Cardiac fibroblast (primary cell): Measurements from ENCODE around the gene EEF1AKMT4.
A peak's percentile ranks its signal among the peaks of the same experiment; 100 is the strongest.

Source experiments
- DNase-seq, 2 donors: peaks; one replicate each; pipeline versions ENCODE4 v3.0.0 to v3.0.0-alpha.2; 2010; ENCODE audit warnings: low read depth in 2 of 2
- H3K4me3 ChIP-seq, 2 donors: replicated peaks in 1 of 2; 1 replicate in 1 of 2; 2 replicates in 1 of 2; pipeline ENCODE4 v1.5.1; 2011; ENCODE audit warnings: low read depth in 2 of 2, low read length in 2 of 2, mild to moderate bottlenecking in 2 of 2, moderate library complexity in 1 of 2
- CTCF ChIP-seq: IDR thresholded peaks from one replicate; pipeline ENCODE4 v1.5.1; 2011; ENCODE audit warnings: low read depth, mild to moderate bottlenecking, low read length, inconsistent platforms

Gene EEF1AKMT4

GRCh38 chr3:184249412-184250166 is at the start of gene EEF1AKMT4:
TSS of gene EEF1AKMT4 (plus strand) at chr3:184249672. CDS start at chr3:184249695, 23 bp downstream.
- peak; percentile 99 for DNase-seq
- H3K4me3 ChIP-seq = peak within 1 kb of the TSS; percentile 97
- peak; percentile 67 for TF ChIP-seq CTCF

GRCh38 chr3:184200825-184201224 is 48.6 kb upstream of the EEF1AKMT4 start:
- TF ChIP-seq CTCF = no peak
- H3K4me3 ChIP-seq = no peak overlapping the region

GRCh38 chr3:184203526-184203925 is 45.9 kb upstream of the EEF1AKMT4 start:
- DNase-seq = no peak
- no peak overlapping the region for H3K4me3 ChIP-seq
- TF ChIP-seq CTCF = no peak

More at GRCh38 chr3:184200825-184201224, 48.6 kb upstream of the EEF1AKMT4 start:
- DNase-seq = no peak

GRCh38 chr3:184209146-184209923 is 40.1 kb upstream of the EEF1AKMT4 start:
- DNase-seq = peak in 1 of 2 donors; percentile 31
- TF ChIP-seq CTCF = no peak
- no peak overlapping the region for H3K4me3 ChIP-seq

- TF ChIP-seq CTCF = no peak
- DNase-seq = no peak
- H3K4me3 ChIP-seq = no peak overlapping the region
Measured at GRCh38 chr3:184211297-184211696, 38.2 kb upstream of the EEF1AKMT4 start.

- no peak for TF ChIP-seq CTCF
- no peak for DNase-seq
- H3K4me3 ChIP-seq = no peak overlapping the region
Measured at GRCh38 chr3:184211718-184212117, 37.8 kb upstream of the EEF1AKMT4 start.
